Stimulated activated naive CD8-positive, alpha-beta T cell treated with anti-CD3 and anti-CD28 coated beads, Interleukin-15, Interleukin-2, amounts not matched to agents 100 U/mL and 50 U/mL, for 24 hours (primary cell): ENCODE results near the gene PDZRN4.
"Not testable (repeated sequence)": the region's sequence is repeated elsewhere in the genome, so short reads cannot be mapped to it uniquely, and the experiment has no call there.

ENCODE experiments used
- ATAC-seq: fragments of 150-1000 bp; cut with Tn5 transposase; one replicate; pipeline ENCODE4 v1.10.0; 2021
- DNase-seq: peaks from one replicate; pipeline ENCODE4 v3.0.0; 2021

Gene PDZRN4

DNA sequence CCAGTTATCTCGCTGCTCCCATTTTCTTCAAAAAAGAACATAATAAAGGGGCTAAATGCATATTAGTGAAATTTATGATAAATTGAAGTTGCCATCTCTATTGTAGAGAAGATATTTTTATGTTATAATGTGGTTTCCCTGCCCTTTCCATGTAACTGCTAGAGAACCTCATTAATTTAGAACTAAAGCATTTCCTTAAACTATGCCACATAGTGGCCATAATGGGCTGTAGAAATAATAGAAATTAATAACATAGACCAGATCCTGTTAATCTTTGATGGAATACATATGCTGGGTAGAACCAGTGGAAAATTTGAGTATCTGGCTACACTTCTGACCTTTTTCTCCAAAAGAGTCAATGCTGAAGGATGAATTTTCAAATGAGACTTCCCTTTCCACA lies 376.7 kb downstream of the PDZRN4 start:
- DNase-seq (no peak), ATAC-seq (no peak)

DNA sequence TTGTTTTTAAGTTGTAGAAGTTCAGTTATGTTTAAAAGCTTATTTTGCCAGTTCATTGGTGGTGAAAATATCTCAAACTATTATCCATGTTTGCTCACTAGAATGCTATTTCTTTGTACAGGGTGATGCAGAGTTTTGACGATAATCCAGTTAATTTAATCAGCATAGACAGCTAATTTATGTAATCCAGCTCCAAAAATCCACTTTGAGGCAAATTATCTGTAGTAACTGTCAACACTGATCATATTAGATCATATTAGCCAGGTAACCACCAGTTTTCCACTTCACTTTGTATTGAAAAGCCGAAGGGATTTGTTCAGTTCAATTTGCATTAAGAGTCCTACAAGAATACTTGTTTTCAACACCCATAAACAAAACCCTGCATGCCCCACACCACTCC lies 378.6 kb downstream of the PDZRN4 start:
- no peak for ATAC-seq
- DNase-seq = no peak

DNA sequence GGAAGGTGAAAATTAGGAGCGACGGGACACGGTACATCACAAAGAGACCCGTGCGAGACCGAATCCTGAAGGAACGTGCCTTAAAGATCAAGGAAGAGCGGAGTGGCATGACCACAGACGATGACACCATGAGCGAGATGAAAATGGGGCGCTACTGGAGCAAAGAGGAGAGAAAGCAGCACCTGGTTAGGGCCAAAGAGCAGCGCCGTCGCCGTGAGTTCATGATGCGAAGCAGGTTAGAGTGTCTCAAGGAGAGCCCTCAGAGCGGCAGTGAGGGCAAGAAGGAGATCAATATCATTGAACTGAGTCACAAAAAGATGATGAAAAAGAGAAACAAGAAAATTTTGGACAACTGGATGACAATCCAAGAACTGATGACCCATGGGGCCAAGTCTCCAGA lies 385.3 kb downstream of the PDZRN4 start:
- no peak for DNase-seq
- ATAC-seq = no peak

DNA sequence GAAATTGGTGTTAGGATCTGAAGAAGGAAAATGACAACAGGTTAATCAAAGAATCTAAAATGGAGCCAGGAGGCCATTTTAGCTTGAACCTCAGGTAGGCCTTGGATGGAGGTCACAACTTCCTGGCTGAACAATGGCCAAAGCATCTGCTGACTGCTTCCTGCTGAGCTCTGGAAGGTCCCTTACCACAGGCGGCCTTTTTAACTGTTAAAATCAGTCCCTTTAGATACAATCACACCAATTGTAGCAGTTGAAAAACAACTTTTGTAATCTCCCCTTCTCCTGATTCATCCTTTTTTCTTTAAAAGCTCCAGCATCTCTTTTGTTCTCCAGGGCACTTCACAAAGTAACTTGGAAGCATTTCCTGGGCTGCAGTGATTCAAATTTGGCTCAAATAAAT lies 388.8 kb downstream of the PDZRN4 start:
- no peak for ATAC-seq
- DNase-seq = no peak

DNA sequence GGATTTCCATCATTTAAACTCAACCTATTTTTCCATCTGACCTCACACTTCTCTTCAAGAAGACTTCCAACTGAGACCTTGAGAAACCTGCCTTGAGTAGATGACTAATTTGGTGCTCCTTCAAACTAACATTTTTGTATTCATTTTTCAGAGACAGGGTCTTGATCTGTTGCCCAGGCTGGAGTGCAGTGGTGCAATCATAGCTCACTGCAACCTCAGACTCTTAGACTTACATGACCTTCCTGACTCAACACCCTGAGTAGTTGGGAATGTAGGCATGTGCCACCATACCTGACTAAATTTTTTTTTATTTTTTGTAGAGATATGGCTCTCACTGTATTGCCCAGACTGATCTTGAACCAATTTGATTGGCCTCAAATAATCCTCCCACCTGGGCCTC lies 389.9 kb downstream of the PDZRN4 start:
- DNase-seq (no peak), ATAC-seq (no peak)

DNA sequence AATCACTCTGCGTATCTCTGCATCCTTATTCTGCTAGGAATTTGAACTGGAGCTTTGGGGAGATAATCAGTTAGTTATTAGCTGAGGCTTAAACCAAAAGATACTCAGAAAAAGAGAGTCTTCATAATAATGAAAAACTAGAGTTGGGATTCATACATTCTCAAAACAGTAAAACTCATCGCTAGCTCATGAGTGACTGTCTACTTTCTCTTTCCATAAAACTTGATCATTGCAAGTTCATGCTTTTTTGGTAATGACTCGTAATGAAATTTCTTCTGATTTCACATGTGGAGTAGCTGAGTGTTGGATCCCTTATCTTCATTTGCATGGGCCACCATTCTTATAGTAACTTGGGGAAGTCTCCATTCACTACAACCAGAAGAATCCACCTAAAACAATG lies 397.7 kb downstream of the PDZRN4 start:
- ATAC-seq (no peak), DNase-seq (no peak)

DNA sequence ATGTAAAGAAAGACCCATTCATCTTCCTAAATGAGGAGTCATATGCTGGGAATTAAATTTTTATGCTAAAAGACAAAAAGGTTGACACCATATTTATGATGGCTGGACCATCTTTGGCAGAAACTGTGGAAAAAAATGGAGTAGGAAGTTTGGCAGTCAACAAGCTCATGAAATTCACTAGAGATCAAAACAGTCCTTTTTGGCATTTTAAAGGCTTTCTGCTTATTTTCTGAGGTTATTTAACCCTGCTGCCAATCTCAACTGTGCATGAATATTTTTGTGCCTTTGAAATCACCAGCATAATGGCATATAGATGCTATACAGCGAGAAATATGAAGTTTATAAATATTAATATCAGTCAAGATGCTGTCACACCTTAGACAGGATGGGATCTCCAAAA lies 399.5 kb downstream of the PDZRN4 start:
- ATAC-seq (no peak), DNase-seq (no peak)

DNA sequence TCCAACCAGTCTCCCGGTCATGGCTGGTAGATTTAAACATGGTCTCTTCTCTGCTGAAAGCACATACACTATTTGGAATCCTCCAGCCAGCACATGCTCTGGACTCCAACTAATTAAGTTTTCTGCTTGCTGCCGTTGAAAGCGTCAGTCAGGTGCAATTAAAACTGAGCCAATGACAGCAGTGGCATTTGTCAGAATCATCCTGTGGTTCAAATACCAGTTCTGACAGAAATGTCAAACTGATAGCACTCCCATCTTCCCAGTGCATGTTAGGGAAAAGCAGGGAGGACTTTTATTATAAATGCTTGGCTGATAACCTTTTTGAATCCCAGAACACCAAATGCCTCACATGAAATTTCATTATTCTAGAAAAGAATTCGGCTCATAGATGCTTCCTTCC lies 401.8 kb downstream of the PDZRN4 start:
- DNase-seq = no peak
- no peak for ATAC-seq

DNA sequence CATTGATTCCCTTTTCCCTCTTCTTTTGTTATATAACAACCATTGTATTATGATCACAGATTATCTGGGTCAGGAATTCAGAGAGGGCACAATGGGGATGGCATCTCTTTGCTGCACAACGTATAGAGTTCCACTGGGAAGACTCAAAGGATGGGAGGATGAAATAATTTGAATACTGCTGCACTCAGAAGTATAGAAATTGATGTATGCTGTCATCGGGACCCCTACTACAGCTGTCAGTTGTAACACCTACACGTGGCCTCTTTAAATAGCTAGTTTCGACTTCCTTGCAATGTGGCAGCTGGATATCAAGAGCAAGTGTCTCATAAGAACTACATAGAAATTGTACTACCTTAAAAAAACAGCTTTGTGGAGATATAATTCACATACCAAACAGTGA lies 408.1 kb downstream of the PDZRN4 start:
- DNase-seq (no peak), ATAC-seq (no peak)

DNA sequence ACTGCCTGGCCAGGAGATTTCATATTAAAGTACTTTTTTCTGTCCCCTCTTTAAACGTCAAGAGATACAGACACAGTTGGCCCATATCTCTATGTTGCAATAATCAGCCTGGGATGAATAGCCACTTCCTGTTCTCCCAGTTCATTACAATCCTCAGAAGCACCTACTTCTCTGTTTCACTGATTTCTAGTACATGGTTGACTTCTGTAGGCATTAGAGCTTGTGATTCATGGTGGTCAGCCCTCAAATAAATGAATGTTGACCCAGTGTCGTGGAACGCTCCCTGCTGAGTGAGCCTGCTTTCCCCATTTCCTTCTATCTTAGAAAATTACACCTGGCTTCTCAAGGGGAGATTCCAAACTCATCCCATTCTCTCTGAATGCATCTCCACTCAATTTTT lies 416.7 kb downstream of the PDZRN4 start:
- ATAC-seq = no peak
- DNase-seq = no peak

DNA sequence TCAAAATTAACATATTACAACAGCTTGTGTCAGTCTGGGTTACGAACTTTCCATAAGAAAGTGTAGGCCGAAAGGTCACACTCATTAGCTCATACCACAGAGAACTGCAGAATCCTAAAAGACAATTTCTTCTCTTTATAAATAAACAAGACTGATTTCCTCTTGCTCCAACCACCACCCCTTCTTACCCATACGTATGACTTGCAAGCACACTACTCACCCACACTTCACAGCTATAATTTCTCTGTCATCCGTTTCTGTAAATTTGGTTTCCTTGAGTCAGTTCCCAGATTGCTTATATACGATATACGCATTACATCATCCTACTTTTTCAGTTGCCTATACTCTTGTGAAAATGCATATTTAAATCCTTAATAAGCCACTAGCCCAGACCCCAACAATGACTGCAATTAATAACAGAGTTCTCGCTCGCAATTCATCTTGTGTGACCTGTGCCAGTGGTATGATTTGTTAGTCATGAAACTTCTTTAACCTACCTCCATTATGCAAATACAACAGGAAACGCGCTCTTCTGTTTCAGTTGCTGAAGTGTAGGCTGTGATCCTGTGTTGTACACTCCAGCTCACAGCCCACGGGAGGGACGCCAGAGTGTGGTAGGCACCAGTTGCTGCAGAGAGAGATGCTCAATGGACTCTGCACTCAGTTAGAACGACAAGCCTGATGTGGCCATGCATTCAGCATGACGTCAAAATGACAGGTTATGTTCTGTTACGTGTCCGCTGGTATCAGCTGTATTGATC lies 417.6 kb downstream of the PDZRN4 start:
- no peak for ATAC-seq
- DNase-seq = no peak

DNA sequence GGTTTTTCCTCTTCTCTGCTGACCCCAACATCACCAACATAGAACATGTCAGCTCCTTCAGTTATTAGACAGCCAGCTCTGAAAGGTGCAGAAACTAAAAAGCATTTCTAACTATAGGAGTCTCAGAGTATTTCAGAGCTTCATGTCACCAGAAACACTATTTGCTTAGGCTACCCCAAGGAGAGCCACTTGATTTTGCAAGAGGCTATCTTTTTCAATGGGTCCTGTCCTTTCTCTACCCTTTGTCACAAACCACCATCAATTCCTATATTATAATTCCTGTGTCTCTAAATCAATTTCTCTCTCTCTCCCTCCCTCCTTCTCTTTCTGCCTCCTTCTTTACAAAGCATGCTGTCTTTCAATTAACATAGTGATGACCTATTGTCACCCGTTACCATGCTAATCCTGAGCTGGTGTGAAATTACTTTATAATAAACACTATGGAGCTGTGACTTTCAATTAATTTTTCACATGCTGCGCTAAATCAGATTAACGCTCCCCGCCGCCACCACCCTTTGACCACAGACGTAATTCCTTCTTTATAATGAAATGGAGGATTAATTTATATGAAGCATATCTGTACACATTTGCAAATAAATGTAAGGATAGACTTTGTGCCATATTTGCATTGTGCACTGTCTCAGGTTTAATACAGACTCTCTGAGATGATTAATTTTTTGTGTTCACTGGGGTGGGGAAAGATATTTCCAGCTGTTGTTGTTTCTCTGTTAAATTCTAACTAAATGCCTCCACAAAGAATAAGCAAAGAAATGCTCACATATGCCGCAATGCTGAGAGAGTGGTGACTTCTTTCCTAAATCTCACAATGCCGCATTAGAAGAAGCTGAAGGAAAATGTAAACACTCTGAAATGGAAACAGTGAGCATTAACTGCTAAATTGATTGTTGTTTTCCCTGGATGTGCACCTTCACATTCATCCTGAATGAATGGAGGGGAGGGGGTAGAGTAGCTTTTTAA lies 418.6 kb downstream of the PDZRN4 start:
- DNase-seq = no peak

DNA sequence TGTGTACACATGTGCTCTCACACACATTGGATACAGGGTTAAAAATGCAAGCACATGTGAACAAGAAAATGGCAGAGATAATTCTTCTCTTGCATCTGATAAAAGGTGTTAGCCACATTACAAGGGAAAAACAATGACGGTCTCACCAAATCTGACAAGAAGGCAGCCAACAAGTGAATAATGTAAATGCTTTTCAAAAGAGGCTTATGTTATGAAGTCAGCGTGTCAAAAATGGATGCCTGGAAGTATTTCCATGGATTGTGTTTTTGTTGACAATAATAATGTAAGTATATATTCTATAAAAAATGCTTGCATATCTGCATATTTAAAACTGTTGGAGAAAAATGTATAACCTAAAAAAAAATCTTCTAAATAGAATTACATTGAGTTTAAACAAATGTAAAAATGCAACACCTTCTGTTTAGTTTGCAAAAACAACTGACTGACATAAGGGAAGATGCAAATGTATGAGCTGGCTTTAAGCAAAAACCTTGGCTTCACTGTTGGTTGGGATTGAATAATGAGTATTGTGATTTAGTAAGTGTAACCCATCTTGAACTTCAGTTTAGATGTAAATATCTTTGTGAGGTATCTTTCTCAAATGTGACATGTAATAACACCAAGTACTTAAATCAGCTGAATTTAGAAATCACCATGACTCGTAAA lies 424.9 kb downstream of the PDZRN4 start:
- DNase-seq (no peak), ATAC-seq (no peak)

More for the DNA sequence above, 418.6 kb downstream of the PDZRN4 start:
- no peak for ATAC-seq

DNA sequence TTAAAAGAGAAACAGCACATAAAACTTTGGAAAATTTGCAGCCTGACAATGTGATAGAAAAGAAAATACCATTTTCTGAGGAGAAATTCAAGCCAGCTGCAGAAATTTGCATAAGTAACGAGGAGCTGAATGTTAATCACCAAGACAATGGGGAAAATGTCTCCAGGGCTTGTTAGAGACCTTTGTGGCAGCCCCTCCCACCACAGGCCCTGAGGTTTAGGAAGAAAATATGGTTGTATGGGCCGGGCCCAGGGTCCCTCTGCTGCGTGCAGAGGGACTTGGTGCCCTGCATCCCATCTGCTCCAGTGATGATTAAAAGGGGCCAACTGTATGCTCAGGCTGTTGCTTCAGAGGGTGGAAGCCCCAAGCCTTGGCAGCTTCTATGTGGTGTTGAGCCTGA lies 427.1 kb downstream of the PDZRN4 start:
- not testable (repeated sequence) for DNase-seq, ATAC-seq

DNA sequence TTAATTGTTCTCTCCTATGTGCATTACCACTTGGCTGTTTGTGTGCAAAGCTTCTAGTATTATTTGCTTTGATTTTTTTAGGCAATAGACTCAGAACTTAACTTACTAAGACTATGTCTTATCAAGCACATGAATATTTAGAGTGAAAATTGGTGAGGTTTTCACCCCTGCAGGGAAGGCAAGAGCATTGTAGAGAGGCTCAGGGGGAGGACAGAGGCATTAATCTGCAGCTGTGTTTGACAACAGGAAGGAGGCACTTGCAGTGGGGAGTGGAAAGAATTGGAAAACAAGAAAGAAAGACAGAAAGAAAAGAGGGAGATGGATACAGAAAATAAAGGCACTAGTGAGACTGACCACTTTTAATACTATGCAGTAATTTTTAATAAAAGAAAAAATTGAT lies 431.6 kb downstream of the PDZRN4 start:
- DNase-seq = no peak
- no peak for ATAC-seq

DNA sequence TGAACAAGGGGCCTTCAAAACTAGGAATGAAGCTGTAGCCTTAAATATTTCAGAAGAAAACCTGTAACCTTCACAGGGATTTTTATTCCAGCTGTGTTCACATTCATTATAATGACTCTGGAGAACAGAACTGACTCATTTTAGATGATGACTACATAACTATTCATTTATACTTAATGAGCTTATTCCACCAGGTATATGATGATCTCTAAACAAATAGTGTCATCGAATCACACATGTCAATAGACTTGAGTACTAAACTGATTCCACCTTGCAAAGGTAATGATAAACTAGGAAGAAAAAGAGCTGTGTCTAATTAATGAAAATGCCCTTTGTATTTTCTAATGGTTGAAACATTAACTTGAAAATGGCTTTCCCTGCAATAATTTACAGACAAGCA lies 433.2 kb downstream of the PDZRN4 start:
- DNase-seq (no peak), ATAC-seq (no peak)
